K562 (cell line): ENCODE measurements around the gene BIN1. TPM values are rescaled to one million over a fixed set of nuclear protein-coding genes. Genes with fewer than 3 reads are reported as not detected.

Experiments
- NCOR1 ChIP-seq: fragments of 450-650 bp; IDR thresholded peaks from 2 replicates; pipeline ENCODE4 v1.6.1; 2016; ENCODE audit warnings: mild to moderate bottlenecking, moderate library complexity
- NFE2 ChIP-seq: IDR thresholded peaks from 2 replicates; pipeline ENCODE4 v1.6.1; 2014; ENCODE audit warnings: antibody characterized with exemption, low read depth
- polyA plus RNA-seq, 8 experiments: library from polyadenylated mRNA; depleted of rRNA in 4 of 8; stranded (reverse) in 5 of 8; unstranded in 3 of 8; fragments of >200 nt; fragmentation: Nextera tagmentation in 2 of 8; fragmentation: Illumina TruSeq in 1 of 8; extraction: Ambion mirVana in 2 of 8; extraction: Trizol in 1 of 8; gene quantifications; 2 replicates each; pipeline versions ENCODE4 v1.2.1 to v1.2.3, GENCODE V29; 2011 to 2014; ENCODE audit warnings: inconsistent platforms in 1 of 8, missing spikeins in 1 of 8
- total RNA-seq, 7 experiments: library from RNA; depleted of rRNA in 6 of 7; stranded (reverse); fragments of >200 nt in 6 of 7; fragmentation: Illumina TruSeq in 2 of 7; extraction: Trizol in 2 of 7; gene quantifications; 2 replicates each; pipeline versions ENCODE4 v1.2.1 to v1.2.3, GENCODE V29; 2011 to 2021; ENCODE audit warnings: low replicate concordance in 1 of 7
- TF ChIP-seq, protein P1 (sequence below): fragments of 250-450 bp; sonication (Bioruptor Pico); IDR thresholded peaks from 2 replicates; pipeline ENCODE4 v1.9.0; 2021; ENCODE audit warnings: mild to moderate bottlenecking, inconsistent platforms
- TF ChIP-seq, protein P2 (sequence below): fragments of 450-650 bp; IDR thresholded peaks from 2 replicates; pipeline ENCODE4 v1.6.1; 2016
- TF ChIP-seq, protein P3 (sequence below): sonication (generic); IDR thresholded peaks from 2 replicates; pipeline ENCODE4 v1.6.1; 2016

Gene BIN1
- total and polyA plus RNA-seq, 9 of the 15 experiments (the other 6 are each of a cell fraction or from before 2014, with no cell fraction given) = 0.04 to 2.8 (median 0.79) TPM; not detected in 1

DNA sequence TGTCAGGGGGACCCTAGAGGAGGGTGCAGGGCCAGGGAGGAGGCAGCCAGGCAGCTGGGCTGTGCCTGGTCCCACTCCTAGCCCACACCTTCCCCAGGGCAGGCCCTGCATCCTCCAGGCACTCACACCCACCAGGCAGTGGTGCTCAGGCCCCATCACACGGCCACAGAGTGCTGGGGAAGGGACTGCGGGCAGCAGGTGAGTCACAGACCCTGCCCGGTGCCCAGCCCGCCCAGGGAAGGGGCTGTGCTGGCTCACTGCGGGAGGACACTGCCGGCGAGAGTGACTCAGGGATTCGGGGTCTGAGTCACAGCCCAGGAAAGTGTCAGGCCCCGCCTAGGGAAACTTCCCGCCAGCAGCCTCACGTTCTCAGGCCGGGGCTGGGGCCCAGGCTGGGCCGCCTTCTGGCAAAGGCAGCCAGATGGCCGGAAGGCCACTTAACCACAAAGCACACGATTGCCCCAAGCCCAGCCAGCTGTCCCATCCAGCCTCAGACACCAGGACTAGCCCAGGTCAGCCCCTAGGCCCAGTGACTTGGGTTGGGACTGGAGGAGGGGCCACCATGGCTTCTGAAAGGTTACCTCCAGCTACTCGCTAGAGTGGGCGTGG lies 42.2 kb downstream of the BIN1 start (continued):
- TF ChIP-seq, protein P1, sequence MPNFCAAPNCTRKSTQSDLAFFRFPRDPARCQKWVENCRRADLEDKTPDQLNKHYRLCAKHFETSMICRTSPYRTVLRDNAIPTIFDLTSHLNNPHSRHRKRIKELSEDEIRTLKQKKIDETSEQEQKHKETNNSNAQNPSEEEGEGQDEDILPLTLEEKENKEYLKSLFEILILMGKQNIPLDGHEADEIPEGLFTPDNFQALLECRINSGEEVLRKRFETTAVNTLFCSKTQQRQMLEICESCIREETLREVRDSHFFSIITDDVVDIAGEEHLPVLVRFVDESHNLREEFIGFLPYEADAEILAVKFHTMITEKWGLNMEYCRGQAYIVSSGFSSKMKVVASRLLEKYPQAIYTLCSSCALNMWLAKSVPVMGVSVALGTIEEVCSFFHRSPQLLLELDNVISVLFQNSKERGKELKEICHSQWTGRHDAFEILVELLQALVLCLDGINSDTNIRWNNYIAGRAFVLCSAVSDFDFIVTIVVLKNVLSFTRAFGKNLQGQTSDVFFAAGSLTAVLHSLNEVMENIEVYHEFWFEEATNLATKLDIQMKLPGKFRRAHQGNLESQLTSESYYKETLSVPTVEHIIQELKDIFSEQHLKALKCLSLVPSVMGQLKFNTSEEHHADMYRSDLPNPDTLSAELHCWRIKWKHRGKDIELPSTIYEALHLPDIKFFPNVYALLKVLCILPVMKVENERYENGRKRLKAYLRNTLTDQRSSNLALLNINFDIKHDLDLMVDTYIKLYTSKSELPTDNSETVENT (CRISPR knock-in tag) = peak; percentile 24; the same call in 1 of the 2 replicates
- peak; percentile 89 for TF ChIP-seq NCOR1
- TF ChIP-seq, protein P2, sequence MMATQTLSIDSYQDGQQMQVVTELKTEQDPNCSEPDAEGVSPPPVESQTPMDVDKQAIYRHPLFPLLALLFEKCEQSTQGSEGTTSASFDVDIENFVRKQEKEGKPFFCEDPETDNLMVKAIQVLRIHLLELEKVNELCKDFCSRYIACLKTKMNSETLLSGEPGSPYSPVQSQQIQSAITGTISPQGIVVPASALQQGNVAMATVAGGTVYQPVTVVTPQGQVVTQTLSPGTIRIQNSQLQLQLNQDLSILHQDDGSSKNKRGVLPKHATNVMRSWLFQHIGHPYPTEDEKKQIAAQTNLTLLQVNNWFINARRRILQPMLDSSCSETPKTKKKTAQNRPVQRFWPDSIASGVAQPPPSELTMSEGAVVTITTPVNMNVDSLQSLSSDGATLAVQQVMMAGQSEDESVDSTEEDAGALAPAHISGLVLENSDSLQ = peak; percentile 60
- peak; percentile 99 for TF ChIP-seq NFE2
- TF ChIP-seq, protein P3, sequence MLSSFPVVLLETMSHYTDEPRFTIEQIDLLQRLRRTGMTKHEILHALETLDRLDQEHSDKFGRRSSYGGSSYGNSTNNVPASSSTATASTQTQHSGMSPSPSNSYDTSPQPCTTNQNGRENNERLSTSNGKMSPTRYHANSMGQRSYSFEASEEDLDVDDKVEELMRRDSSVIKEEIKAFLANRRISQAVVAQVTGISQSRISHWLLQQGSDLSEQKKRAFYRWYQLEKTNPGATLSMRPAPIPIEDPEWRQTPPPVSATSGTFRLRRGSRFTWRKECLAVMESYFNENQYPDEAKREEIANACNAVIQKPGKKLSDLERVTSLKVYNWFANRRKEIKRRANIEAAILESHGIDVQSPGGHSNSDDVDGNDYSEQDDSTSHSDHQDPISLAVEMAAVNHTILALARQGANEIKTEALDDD = peak; percentile 86
